ENCODE results near the gene RPS6KC1.

DNA sequence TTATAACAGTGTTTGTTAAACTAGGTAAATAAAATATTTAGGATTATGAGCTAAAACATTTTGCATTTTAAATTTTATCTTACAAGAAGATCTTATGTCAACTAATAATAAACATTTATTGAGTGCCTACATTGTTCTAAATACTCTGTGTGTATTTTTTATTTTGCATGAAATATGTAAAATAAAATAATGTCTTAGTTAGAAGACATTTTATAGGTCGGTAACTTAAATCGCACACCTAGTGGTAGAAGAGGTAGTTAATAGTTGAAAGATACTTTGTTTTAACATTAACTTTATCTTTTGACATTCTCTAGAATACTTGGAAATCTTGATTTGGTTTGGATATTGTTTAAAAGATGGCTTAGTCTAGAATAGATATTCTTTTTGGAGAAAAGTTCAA is 60.5 kb downstream of the RPS6KC1 start:
- TF ChIP-seq CTCF (IDR thresholded peaks at IDR 0.05) (no peak), POLR2A (IDR thresholded peaks at IDR 0.05) (no peak), POLR2AphosphoS5 (IDR thresholded peaks at IDR 0.05) (no peak)

All from upper lobe of left lung (tissue), 4 donors.